Fibroblast of lung (primary cell): ENCODE data around the gene TCERG1L. TPM values are rescaled to one million over a fixed set of nuclear protein-coding genes. Genes with fewer than 3 reads are reported as not detected.

Experiments used
- DNase-seq, 2 donors: peaks; one replicate each; pipeline versions ENCODE4 v3.0.0 to v3.0.0-alpha.2; 2010; ENCODE audit warnings: low read depth in 2 of 2
- H2AFZ ChIP-seq: 2 replicates; pipeline ENCODE4 v1.5.1; 2012; ENCODE audit warnings: low read length, control low read depth, inconsistent platforms
- H3K27ac ChIP-seq: 2 replicates; pipeline ENCODE4 v1.5.1; 2011; ENCODE audit warnings: low read length, control low read depth; ENCODE audit not compliant: insufficient read depth
- H3K27me3 ChIP-seq: 2 replicates; pipeline ENCODE4 v1.5.1; 2011; ENCODE audit warnings: mild to moderate bottlenecking, low read length; ENCODE audit not compliant: control insufficient read depth, insufficient read depth
- H3K36me3 ChIP-seq: 2 replicates; pipeline ENCODE4 v1.5.1; 2011; ENCODE audit warnings: low read length; ENCODE audit not compliant: control insufficient read depth, insufficient read depth
- H3K4me1 ChIP-seq: 2 replicates; pipeline ENCODE4 v1.5.1; 2011; ENCODE audit warnings: low read length; ENCODE audit not compliant: control insufficient read depth, insufficient read depth; ENCODE audit errors: extremely low read depth
- H3K4me2 ChIP-seq: 2 replicates; pipeline ENCODE4 v1.5.1; 2011; ENCODE audit warnings: low read length, control low read depth; ENCODE audit not compliant: insufficient read depth; ENCODE audit errors: extremely low read depth
- H3K4me3 ChIP-seq, 4 experiments: fragments of 200-600 bp in 1 of 4; sonication (generic) in 1 of 4; replicated peaks in 1 of 4; 2 replicates each; pipeline ENCODE4 v1.5.1; 2011 to 2016; ENCODE audit warnings: low read length in 4 of 4, low read depth in 3 of 4, mild to moderate bottlenecking in 3 of 4, control low read depth in 2 of 4, inconsistent platforms in 1 of 4, mixed read lengths in 1 of 4; ENCODE audit not compliant: insufficient read depth in 1 of 4; ENCODE audit errors: control extremely low read depth in 1 of 4
- H3K79me2 ChIP-seq: 2 replicates; pipeline ENCODE4 v1.5.1; 2012; ENCODE audit warnings: mild to moderate bottlenecking, low read length, inconsistent platforms; ENCODE audit not compliant: control insufficient read depth, insufficient read depth
- H3K9ac ChIP-seq: 2 replicates; pipeline ENCODE4 v1.5.1; 2011; ENCODE audit warnings: mild to moderate bottlenecking, low read length, control low read depth; ENCODE audit not compliant: insufficient read depth
- H3K9me3 ChIP-seq: 2 replicates; pipeline ENCODE4 v1.5.1; 2012; ENCODE audit warnings: low read depth, low read length; ENCODE audit not compliant: control insufficient read depth, insufficient read depth
- H4K20me1 ChIP-seq: 2 replicates; pipeline ENCODE4 v1.5.1; 2011; ENCODE audit warnings: low read length; ENCODE audit not compliant: control insufficient read depth, insufficient read depth; ENCODE audit errors: extremely low read depth
- CTCF ChIP-seq, 2 donors: IDR thresholded peaks in 1 of 2; conservative IDR thresholded peaks in 1 of 2; 1 replicate in 1 of 2; 2 replicates in 1 of 2; pipeline ENCODE4 v1.5.1; 2011 to 2012; ENCODE audit warnings: low read length in 2 of 2, control low read depth in 1 of 2, inconsistent platforms in 1 of 2, low read depth in 1 of 2, mild to moderate bottlenecking in 1 of 2
- EZH2 ChIP-seq: IDR thresholded peaks from 2 replicates; pipeline ENCODE4 v1.5.1; 2012; ENCODE audit warnings: low read length, control low read depth, mild to moderate bottlenecking; ENCODE audit errors: missing control alignments
- polyA plus RNA-seq, 2 donors: library from polyadenylated mRNA; depleted of rRNA in 1 of 2; stranded (reverse) in 1 of 2; unstranded in 1 of 2; fragments of >200 nt; gene quantifications; 2 replicates each; pipeline ENCODE4 v1.2.1, GENCODE V29; 2011 to 2012; ENCODE audit warnings: missing spikeins in 1 of 2
- total RNA-seq: library from RNA; depleted of rRNA; stranded (reverse); fragments of >200 nt; gene quantifications from 2 replicates; pipeline ENCODE4 v1.2.1, GENCODE V29; 2014

The TCERG1L gene
- total and polyA plus RNA-seq, 2 donors (not counting 1 experiment from before 2014, with no cell fraction given) = 0.02 TPM; not detected in 1

- no peak overlapping the region for H3K9ac ChIP-seq
- no peak overlapping the region for H3K4me2 ChIP-seq
- no peak overlapping the region for H3K27ac ChIP-seq
- H3K27me3 ChIP-seq = no peaks in the 10 kb centered on the region
- H3K9me3 ChIP-seq = no peaks in the 10 kb centered on the region
- no peak for TF ChIP-seq CTCF (conservative IDR thresholded peaks at IDR 0.05 in 1 of 2, IDR thresholded peaks at IDR 0.05 in 1 of 2; ENCODE audit: low read depth in 1 of 2, low read length in 2 of 2)
- no peak for TF ChIP-seq EZH2
- no peak overlapping the region for H2AFZ ChIP-seq
- no peaks in the 10 kb centered on the region for H3K4me1 ChIP-seq
- H3K79me2 ChIP-seq = no peaks in the 10 kb centered on the region
- no peaks in the 10 kb centered on the region for H4K20me1 ChIP-seq
- H3K4me3 ChIP-seq = no peak overlapping the region
- no peaks in the 10 kb centered on the region for H3K36me3 ChIP-seq
- no peak for DNase-seq
Observed at GRCh38 chr10:131078131-131078881, 233.2 kb downstream of the TCERG1L start.

- H3K27me3 ChIP-seq = no peaks in the 10 kb centered on the region
- H3K9ac ChIP-seq = no peak overlapping the region
- DNase-seq = no peak
- no peaks in the 10 kb centered on the region for H4K20me1 ChIP-seq
- H3K79me2 ChIP-seq = no peaks in the 10 kb centered on the region
- no peak overlapping the region for H3K4me3 ChIP-seq
- no peak overlapping the region for H3K27ac ChIP-seq
- H3K9me3 ChIP-seq = peaks cover 1% of the 10 kb centered on the region
- no peaks in the 10 kb centered on the region for H3K4me1 ChIP-seq
- H2AFZ ChIP-seq = no peak overlapping the region
- no peaks in the 10 kb centered on the region for H3K36me3 ChIP-seq
- TF ChIP-seq EZH2 (no peak), CTCF (conservative IDR thresholded peaks at IDR 0.05 in 1 of 2, IDR thresholded peaks at IDR 0.05 in 1 of 2; ENCODE audit: low read depth in 1 of 2, low read length in 2 of 2) (no peak)
- no peak overlapping the region for H3K4me2 ChIP-seq
Observed at GRCh38 chr10:131077724-131078123, 233.8 kb downstream of the TCERG1L start.

- Histone ChIP-seq H3K27ac (no peak overlapping the region), H3K36me3 (no peaks in the 10 kb centered on the region), H3K9me3 (peaks cover 6% of the 10 kb centered on the region), H3K4me2 (no peak overlapping the region), H3K9ac (no peak overlapping the region), H2AFZ (no peak overlapping the region), H3K4me3 (no peak overlapping the region), H4K20me1 (no peaks in the 10 kb centered on the region), H3K27me3 (no peaks in the 10 kb centered on the region), H3K4me1 (no peaks in the 10 kb centered on the region), H3K79me2 (no peaks in the 10 kb centered on the region)
- TF ChIP-seq EZH2 = no peak
- TF ChIP-seq CTCF (conservative IDR thresholded peaks at IDR 0.05 in 1 of 2, IDR thresholded peaks at IDR 0.05 in 1 of 2; ENCODE audit: low read depth in 1 of 2, low read length in 2 of 2) = no peak
- no peak for DNase-seq
Observed at GRCh38 chr10:131077031-131077430, 234.5 kb downstream of the TCERG1L start.
